HepG2 (cell line): ENCODE results near the gene CYTH1.

Experiments
- SIN3A ChIP-seq: IDR thresholded peaks from 2 replicates; pipeline ENCODE4 v1.6.1; 2011; ENCODE audit warnings: low read depth, mild to moderate bottlenecking, control low read depth, low read length, borderline replicate concordance
- SP2 ChIP-seq: sonication (generic); formaldehyde crosslinking; IDR thresholded peaks from 2 replicates; pipeline ENCODE4 v1.5.1; 2020; ENCODE audit warnings: mild to moderate bottlenecking, missing genetic modification reagents
- ZNF564 ChIP-seq: sonication (generic); formaldehyde crosslinking; IDR thresholded peaks from 2 replicates; pipeline ENCODE4 v1.8.1; 2023; ENCODE audit warnings: mild to moderate bottlenecking, missing genetic modification reagents
- ZNF589 ChIP-seq: sonication (generic); formaldehyde crosslinking; conservative IDR thresholded peaks from 2 replicates; pipeline ENCODE4 v1.8.0; 2022; ENCODE audit warnings: mild to moderate bottlenecking, moderate library complexity, missing genetic modification reagents
- ZNF660 ChIP-seq: sonication (generic); formaldehyde crosslinking; IDR thresholded peaks from 2 replicates; pipeline ENCODE4 v1.5.1; 2020; ENCODE audit warnings: mild to moderate bottlenecking, low read depth, missing genetic modification reagents, borderline replicate concordance

DNA sequence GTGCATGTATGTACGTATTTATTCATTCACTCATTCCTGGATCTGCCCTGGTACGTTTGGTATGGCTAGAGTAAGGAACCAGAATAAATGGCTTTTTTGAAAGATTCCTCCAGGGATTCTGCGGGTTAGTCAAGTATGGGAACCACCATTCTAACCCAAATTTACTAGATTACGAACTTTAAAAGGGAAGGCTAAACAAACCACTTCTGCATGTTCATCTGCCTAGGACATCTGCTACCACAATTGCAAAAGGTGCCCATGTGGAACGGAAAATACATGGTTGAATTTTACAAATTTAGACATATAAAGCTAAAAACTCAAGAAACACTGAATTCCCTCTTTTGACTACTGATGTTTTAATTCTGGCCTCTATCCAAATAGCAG lies 22.1 kb downstream of the CYTH1 start:
- TF ChIP-seq ZNF564 (CRISPR knock-in tag), result no peak
- no peak for TF ChIP-seq SIN3A
- no peak for TF ChIP-seq SP2 (CRISPR knock-in tag)
- TF ChIP-seq ZNF589 (CRISPR knock-in tag), result no peak
- no peak for TF ChIP-seq ZNF660 (CRISPR knock-in tag)
